ENCODE data around the gene TMEM203. TPM values are rescaled to one million over a fixed set of nuclear protein-coding genes. Genes with fewer than 3 reads are reported as not detected.

The TMEM203 gene
- total and polyA plus RNA-seq, 4 donors: 19.9 to 27.5 (median 21.5) TPM

GRCh38 chr9:137171149-137171900 lies 34.1 kb downstream of the TMEM203 start:
- 82% methylated on average over 22 of the region's 22 CpGs for WGBS
- Histone ChIP-seq H3K27ac (ENCODE audit: low read depth in 1 of 2, low read length in 2 of 2) (no peak overlapping the region), H3K4me3 (ENCODE audit: low read depth in 1 of 3, low read length in 3 of 3) (no peak overlapping the region), H3K4me1 (ENCODE audit: control insufficient read depth in 4 of 4, insufficient read depth in 4 of 4, low read length in 3 of 4) (peaks cover 18 to 24% (median 19%) of the 10 kb centered on the region in 4 donors), H3K27me3 (ENCODE audit: control insufficient read depth in 4 of 4, insufficient read depth in 4 of 4, low read length in 3 of 4) (peaks cover 5 to 22% (median 9%) of the 10 kb centered on the region in 4 donors), H3K9me3 (ENCODE audit: control insufficient read depth in 4 of 4, low read length in 3 of 4) (no peaks in the 10 kb centered on the region), H3K9ac (ENCODE audit: low read depth in 1 of 2, low read length in 2 of 2) (no peak overlapping the region), H3K36me3 (ENCODE audit: control insufficient read depth in 4 of 4, insufficient read depth in 3 of 4, low read depth in 1 of 4, low read length in 3 of 4) (no peaks in the 10 kb centered on the region)
- DNase-seq (ENCODE audit: low spot score): no peak
- TF ChIP-seq GABPA (IDR thresholded peaks at IDR 0.05 in 1 of 2, conservative IDR thresholded peaks at IDR 0.05 in 1 of 2) (no peak), MAX (IDR thresholded peaks at IDR 0.05) (no peak), RAD21 (IDR thresholded peaks at IDR 0.05) (no peak), HNF4A (conservative IDR thresholded peaks at IDR 0.05) (no peak), TAF1 (conservative IDR thresholded peaks at IDR 0.05) (no peak), FOXA2 (IDR thresholded peaks at IDR 0.05) (no peak), YY1 (IDR thresholded peaks at IDR 0.05) (no peak), JUND (IDR thresholded peaks at IDR 0.05) (no peak), SP1 (IDR thresholded peaks at IDR 0.05) (no peak), RXRA (IDR thresholded peaks at IDR 0.05) (no peak), REST (IDR thresholded peaks at IDR 0.05) (no peak), ZBTB33 (IDR thresholded peaks at IDR 0.05) (no peak), HNF4G (IDR thresholded peaks at IDR 0.05) (no peak), NR2F2 (IDR thresholded peaks at IDR 0.05) (no peak), ATF3 (IDR thresholded peaks at IDR 0.05) (no peak), EGR1 (IDR thresholded peaks at IDR 0.05; ENCODE audit: low read depth in 2 of 2) (no peak), FOXA1 (IDR thresholded peaks at IDR 0.05) (no peak), CTCF (IDR thresholded peaks at IDR 0.05; ENCODE audit: low read depth, low read length, missing input control) (no peak)
